H9 (cell line): ENCODE results near the gene LARGE1. TPM values are rescaled to one million over a fixed set of nuclear protein-coding genes. Genes with fewer than 3 reads are reported as not detected.

Experiments
- DNase-seq: peaks from one replicate; pipeline ENCODE4 v3.0.0-alpha.2; 2017
- H2AFZ ChIP-seq: one replicate; pipeline ENCODE4 v1.6.1; 2013; ENCODE audit warnings: mild to moderate bottlenecking, low read length, control low read depth, moderate library complexity
- H2AK5ac ChIP-seq: 2 replicates; pipeline ENCODE4 v1.6.1; 2013; ENCODE audit warnings: low read length, control low read depth, mixed read lengths; ENCODE audit not compliant: insufficient read length
- H2BK120ac ChIP-seq: one replicate; pipeline ENCODE4 v1.6.1; 2013; ENCODE audit warnings: low read depth, mild to moderate bottlenecking, low read length, control low read depth, inconsistent platforms; ENCODE audit not compliant: poor library complexity, severe bottlenecking
- H2BK12ac ChIP-seq: 2 replicates; pipeline ENCODE4 v1.6.1; 2013; ENCODE audit warnings: low read length, control low read depth, mixed read lengths, low read depth; ENCODE audit not compliant: insufficient read length
- H2BK15ac ChIP-seq: 2 replicates; pipeline ENCODE4 v1.6.1; 2013; ENCODE audit warnings: low read depth, low read length, control low read depth
- H2BK20ac ChIP-seq: one replicate; pipeline ENCODE4 v1.6.1; 2013; ENCODE audit warnings: low read depth, mild to moderate bottlenecking, low read length, control low read depth, inconsistent platforms; ENCODE audit not compliant: poor library complexity, severe bottlenecking
- H2BK5ac ChIP-seq: 2 replicates; pipeline ENCODE4 v1.6.1; 2013; ENCODE audit warnings: low read length, control low read depth, mixed read lengths; ENCODE audit not compliant: insufficient read length
- H3K14ac ChIP-seq: 2 replicates; pipeline ENCODE4 v1.6.1; 2013; ENCODE audit warnings: low read length, control low read depth; ENCODE audit not compliant: insufficient read depth
- H3K18ac ChIP-seq: 2 replicates; pipeline ENCODE4 v1.6.1; 2013; ENCODE audit warnings: low read depth, mild to moderate bottlenecking, mixed read lengths, low read length, control low read depth; ENCODE audit not compliant: insufficient read length
- H3K23ac ChIP-seq: 2 replicates; pipeline ENCODE4 v1.6.1; 2013; ENCODE audit warnings: low read length, control low read depth, mixed read lengths, low read depth; ENCODE audit not compliant: insufficient read length
- H3K23me2 ChIP-seq: 2 replicates; pipeline ENCODE4 v1.6.1; 2013; ENCODE audit warnings: low read depth, mild to moderate bottlenecking, mixed read lengths, low read length, control low read depth; ENCODE audit not compliant: insufficient read length, poor library complexity, severe bottlenecking
- H3K27ac ChIP-seq: 2 replicates; pipeline ENCODE4 v1.5.1; 2013; ENCODE audit warnings: low read length, control low read depth, mixed read lengths, low read depth; ENCODE audit not compliant: insufficient read length
- H3K27me3 ChIP-seq: 2 replicates; pipeline ENCODE4 v1.6.1; 2013; ENCODE audit warnings: low read length, control low read depth, inconsistent platforms; ENCODE audit not compliant: insufficient read depth
- H3K4ac ChIP-seq: 2 replicates; pipeline ENCODE4 v1.6.1; 2013; ENCODE audit warnings: low read depth, mild to moderate bottlenecking, control low read depth, inconsistent platforms, low read length, moderate library complexity
- H3K4me1 ChIP-seq: 2 replicates; pipeline ENCODE4 v1.6.1; 2013; ENCODE audit warnings: low read length, control low read depth, inconsistent platforms; ENCODE audit not compliant: insufficient read depth
- H3K4me2 ChIP-seq: 2 replicates; pipeline ENCODE4 v1.6.1; 2013; ENCODE audit warnings: low read length, control low read depth, mixed read lengths; ENCODE audit not compliant: insufficient read length, insufficient read depth
- H3K56ac ChIP-seq: 2 replicates; pipeline ENCODE4 v1.6.1; 2013; ENCODE audit warnings: low read depth, mild to moderate bottlenecking, mixed read lengths, low read length, control low read depth; ENCODE audit not compliant: insufficient read length
- H3K79me1 ChIP-seq: 2 replicates; pipeline ENCODE4 v1.6.1; 2013; ENCODE audit warnings: low read depth, mild to moderate bottlenecking, moderate library complexity, low read length, control low read depth, inconsistent platforms; ENCODE audit not compliant: insufficient read depth, poor library complexity, severe bottlenecking
- H3K79me2 ChIP-seq: 2 replicates; pipeline ENCODE4 v1.6.1; 2013; ENCODE audit warnings: low read length, control low read depth, inconsistent platforms; ENCODE audit not compliant: insufficient read depth
- H3K9ac ChIP-seq: 2 replicates; pipeline ENCODE4 v1.6.1; 2013; ENCODE audit warnings: low read length, control low read depth, mixed read lengths; ENCODE audit not compliant: insufficient read length; ENCODE audit errors: extremely low read depth
- H3K9me3 ChIP-seq: one replicate; pipeline ENCODE4 v1.6.1; 2013; ENCODE audit warnings: low read depth, low read length, inconsistent platforms; ENCODE audit not compliant: control insufficient read depth
- H3T11ph ChIP-seq: one replicate; pipeline ENCODE4 v1.6.1; 2013; ENCODE audit warnings: mild to moderate bottlenecking, low read length, control low read depth, inconsistent platforms
- H4K20me1 ChIP-seq: one replicate; pipeline ENCODE4 v1.6.1; 2013; ENCODE audit not compliant: control insufficient read depth, insufficient read length, insufficient read depth
- H4K5ac ChIP-seq: 2 replicates; pipeline ENCODE4 v1.6.1; 2013; ENCODE audit warnings: low read depth, mild to moderate bottlenecking, mixed read lengths, low read length, control low read depth; ENCODE audit not compliant: insufficient read length
- H4K8ac ChIP-seq: replicated peaks from 2 replicates; pipeline ENCODE4 v1.6.1; 2013; ENCODE audit warnings: low read length, control low read depth, mixed read lengths, low read depth; ENCODE audit not compliant: insufficient read length
- H4K91ac ChIP-seq: 2 replicates; pipeline ENCODE4 v1.6.1; 2013; ENCODE audit warnings: low read depth, mild to moderate bottlenecking, moderate library complexity, mixed read lengths, low read length, control low read depth; ENCODE audit not compliant: insufficient read length
- H3K27ac Mint-ChIP-seq, 3 experiments: 2 replicates in 2 of 3; 3 replicates in 1 of 3; pipeline ENCODE4 v1.8.0; 2020 to 2021; ENCODE audit warnings: mixed read lengths in 3 of 3, mild to moderate bottlenecking in 1 of 3, moderate library complexity in 1 of 3
- H3K27me3 Mint-ChIP-seq: 2 replicates; pipeline ENCODE4 v1.8.0; 2021; ENCODE audit warnings: low read depth, mild to moderate bottlenecking, moderate library complexity, mixed read lengths
- H3K36me3 Mint-ChIP-seq, 3 experiments: 2 replicates in 2 of 3; 3 replicates in 1 of 3; pipeline ENCODE4 v1.8.0; 2020 to 2021; ENCODE audit warnings: low read depth in 3 of 3, mixed read lengths in 3 of 3; ENCODE audit not compliant: insufficient read depth in 1 of 3
- H3K4me1 Mint-ChIP-seq, 2 experiments: 2 replicates each; pipeline ENCODE4 v1.8.0; 2020; ENCODE audit warnings: mixed read lengths in 2 of 2
- H3K4me3 Mint-ChIP-seq, 2 experiments: 2 replicates in 1 of 2; 3 replicates in 1 of 2; pipeline ENCODE4 v1.8.0; 2020 to 2021; ENCODE audit warnings: mild to moderate bottlenecking in 2 of 2, mixed read lengths in 2 of 2, moderate library complexity in 1 of 2
- H3K9me3 Mint-ChIP-seq, 2 experiments: 2 replicates in 1 of 2; 3 replicates in 1 of 2; pipeline ENCODE4 v1.8.0; 2020; ENCODE audit warnings: mild to moderate bottlenecking in 2 of 2, mixed read lengths in 2 of 2, moderate library complexity in 1 of 2
- WGBS: extraction: QIAGEN DNeasy Blood & Tissue Kit; methylation state at CpG from one replicate; pipeline ENCODE4 v1.1.7; 2013; ENCODE audit warnings: missing lambda C conversion rate, low lambda C conversion rate, mixed read lengths; ENCODE audit not compliant: insufficient read length; ENCODE audit errors: extremely low coverage; 5-methylcytosine and 5-hydroxymethylcytosine counted together
- total RNA-seq: library from RNA; stranded (reverse); gene quantifications from 2 replicates; pipeline ENCODE4 v1.2.1, GENCODE V29; 2021
- TF ChIP-seq, protein P1 (sequence below): fragments of 200-600 bp; sonication (generic); conservative IDR thresholded peaks from 3 replicates; pipeline ENCODE4 v1.8.0; 2021; ENCODE audit warnings: antibody characterized with exemption, mild to moderate bottlenecking

Gene LARGE1
- total RNA-seq, 1 experiment from 2014 or later: 43.5 TPM

DNA sequence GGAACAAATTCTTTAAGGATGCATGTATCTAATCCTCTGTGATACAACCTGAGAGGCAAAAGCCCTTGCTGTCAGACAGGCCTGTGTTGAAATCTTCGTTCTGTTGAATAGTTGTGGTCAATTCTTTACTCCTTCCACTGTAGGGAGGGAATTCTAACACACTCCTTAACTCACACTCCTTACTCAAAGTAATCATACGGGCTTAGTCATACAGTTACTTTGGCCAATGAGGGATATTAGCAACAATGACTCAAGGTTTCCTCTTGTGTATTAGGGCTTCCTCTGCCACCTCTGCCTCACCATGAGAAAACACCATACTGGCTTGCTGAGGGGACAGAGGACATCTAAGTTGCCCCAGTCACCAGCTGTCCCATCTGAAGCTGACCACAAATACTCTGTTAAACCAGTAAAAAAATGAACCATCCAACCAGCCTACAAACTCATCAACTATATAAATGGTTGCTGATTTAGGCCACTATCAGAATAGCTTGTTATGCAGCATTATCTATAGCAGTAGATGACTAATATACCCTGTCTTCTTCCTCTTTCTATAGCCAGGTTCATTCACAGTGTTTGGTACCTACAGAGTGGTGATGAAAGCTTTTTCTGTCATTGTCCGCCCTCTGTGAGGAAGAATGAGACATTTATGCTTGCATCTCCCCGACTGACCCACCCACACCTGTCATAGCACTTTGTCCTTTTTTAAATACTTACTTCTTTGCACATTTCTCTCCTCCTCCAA, 539.3 kb downstream of the LARGE1 start:
- no peak overlapping the region for H4K8ac ChIP-seq
- no peak overlapping the region for H3K4me3 Mint-ChIP-seq
- no peak overlapping the region for H3T11ph ChIP-seq
- no peak overlapping the region for H3K9ac ChIP-seq
- no peak overlapping the region for H3K4ac ChIP-seq
- H3K9me3 Mint-ChIP-seq: peaks cover 21 to 31% of the 10 kb centered on the region in 2 experiments
- H4K5ac ChIP-seq: no peak overlapping the region
- H3K4me2 ChIP-seq: no peak overlapping the region
- no peak overlapping the region for H3K27ac ChIP-seq
- H3K4me1 Mint-ChIP-seq: no peaks in the 10 kb centered on the region
- no peaks in the 10 kb centered on the region for H3K9me3 ChIP-seq
- H3K14ac ChIP-seq: no peak overlapping the region
- no peak overlapping the region for H2BK5ac ChIP-seq
- no peaks in the 10 kb centered on the region for H3K27me3 ChIP-seq
- no peak overlapping the region for H2BK15ac ChIP-seq
- H3K56ac ChIP-seq: no peak overlapping the region
- no peaks in the 10 kb centered on the region for H3K27me3 Mint-ChIP-seq
- no peak overlapping the region for H3K27ac Mint-ChIP-seq
- H4K20me1 ChIP-seq: no peaks in the 10 kb centered on the region
- H2AK5ac ChIP-seq: no peak overlapping the region
- WGBS: no CpG with 5 or more reads among the region's 4 CpGs
- H2BK12ac ChIP-seq: no peak overlapping the region
- TF ChIP-seq, protein P1, sequence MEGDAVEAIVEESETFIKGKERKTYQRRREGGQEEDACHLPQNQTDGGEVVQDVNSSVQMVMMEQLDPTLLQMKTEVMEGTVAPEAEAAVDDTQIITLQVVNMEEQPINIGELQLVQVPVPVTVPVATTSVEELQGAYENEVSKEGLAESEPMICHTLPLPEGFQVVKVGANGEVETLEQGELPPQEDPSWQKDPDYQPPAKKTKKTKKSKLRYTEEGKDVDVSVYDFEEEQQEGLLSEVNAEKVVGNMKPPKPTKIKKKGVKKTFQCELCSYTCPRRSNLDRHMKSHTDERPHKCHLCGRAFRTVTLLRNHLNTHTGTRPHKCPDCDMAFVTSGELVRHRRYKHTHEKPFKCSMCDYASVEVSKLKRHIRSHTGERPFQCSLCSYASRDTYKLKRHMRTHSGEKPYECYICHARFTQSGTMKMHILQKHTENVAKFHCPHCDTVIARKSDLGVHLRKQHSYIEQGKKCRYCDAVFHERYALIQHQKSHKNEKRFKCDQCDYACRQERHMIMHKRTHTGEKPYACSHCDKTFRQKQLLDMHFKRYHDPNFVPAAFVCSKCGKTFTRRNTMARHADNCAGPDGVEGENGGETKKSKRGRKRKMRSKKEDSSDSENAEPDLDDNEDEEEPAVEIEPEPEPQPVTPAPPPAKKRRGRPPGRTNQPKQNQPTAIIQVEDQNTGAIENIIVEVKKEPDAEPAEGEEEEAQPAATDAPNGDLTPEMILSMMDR: no peak
- no peak overlapping the region for H2BK20ac ChIP-seq
- peaks cover 31 to 51% (median 41%) of the 10 kb centered on the region in 3 experiments for H3K36me3 Mint-ChIP-seq
- H3K18ac ChIP-seq: no peak overlapping the region
- no peak for DNase-seq
- no peak overlapping the region for H3K23ac ChIP-seq
- H3K23me2 ChIP-seq: no peaks in the 10 kb centered on the region
- H2AFZ ChIP-seq: no peak overlapping the region
- H3K4me1 ChIP-seq: no peaks in the 10 kb centered on the region
- H2BK120ac ChIP-seq: no peak overlapping the region
- H3K79me2 ChIP-seq: no peaks in the 10 kb centered on the region
- no peaks in the 10 kb centered on the region for H3K79me1 ChIP-seq
- H4K91ac ChIP-seq: no peak overlapping the region
